IMR-90 (cell line): ENCODE measurements around the gene DUSP7. TPM values are rescaled to one million over a fixed set of nuclear protein-coding genes. Genes with fewer than 3 reads are reported as not detected.

Source experiments
- ATAC-seq: fragments of 200-7000 bp; cut with Tn5 transposase; 2 replicates; pipeline ENCODE4 v1.9.1; 2020; ENCODE audit warnings: low read depth, mild to moderate bottlenecking, moderate library complexity
- BruUV-seq: library from RNA; stranded (reverse); fragments of 400-500 nt; replicated peaks from 2 replicates; lab custom pipeline; 2021; lab: Mats Ljungman, UMichigan
- CTCF ChIA-PET: fragments of 300-600 bp; formaldehyde crosslinking; extraction: SDS; loops from one replicate; lab custom pipeline; 2021; ENCODE audit warnings: antibody characterized with exemption; lab: Yijun Ruan, JAX
- POLR2A ChIA-PET: fragments of 300-600 bp; sonication (Branson Sonifier 250); formaldehyde crosslinking; loops from one replicate; lab custom pipeline; 2022; ENCODE audit warnings: antibody characterized with exemption; ENCODE audit not compliant: unreplicated experiment; lab: Charles Lee
- DNase-seq: peaks from one replicate; pipeline ENCODE4 v3.0.0; 2013
- H2AFZ ChIP-seq: replicated peaks from 2 replicates; pipeline ENCODE3; 2013; ENCODE audit warnings: low read length, mild to moderate bottlenecking; ENCODE audit not compliant: poor library complexity
- H2AK5ac ChIP-seq: 2 replicates; pipeline ENCODE4 v1.6.1; 2013; ENCODE audit warnings: low read depth, low read length, inconsistent platforms
- H2AK9ac ChIP-seq: replicated peaks from 2 replicates; pipeline ENCODE3; 2013; ENCODE audit warnings: mild to moderate bottlenecking, low read depth, low read length, moderate library complexity; ENCODE audit not compliant: poor library complexity
- H2BK120ac ChIP-seq: 2 replicates; pipeline ENCODE4 v1.6.1; 2013; ENCODE audit warnings: low read depth, low read length, inconsistent platforms
- H2BK15ac ChIP-seq: 3 replicates; pipeline ENCODE4 v1.6.1; 2013; ENCODE audit warnings: low read depth, low read length, inconsistent platforms
- H2BK20ac ChIP-seq: 2 replicates; pipeline ENCODE4 v1.6.1; 2013; ENCODE audit warnings: low read depth, mild to moderate bottlenecking, inconsistent platforms, low read length, moderate library complexity
- H2BK5ac ChIP-seq: 2 replicates; pipeline ENCODE4 v1.6.1; 2013; ENCODE audit warnings: mild to moderate bottlenecking, low read depth, low read length, inconsistent platforms; ENCODE audit not compliant: poor library complexity, severe bottlenecking
- H3K14ac ChIP-seq: replicated peaks from 2 replicates; pipeline ENCODE4 v1.6.1; 2013; ENCODE audit warnings: low read depth, low read length, inconsistent platforms
- H3K18ac ChIP-seq: 2 replicates; pipeline ENCODE4 v1.6.1; 2013; ENCODE audit warnings: low read depth, low read length, control low read depth
- H3K23ac ChIP-seq: 2 replicates; pipeline ENCODE4 v1.6.1; 2013; ENCODE audit warnings: low read depth, low read length, inconsistent platforms
- H3K27ac ChIP-seq: 2 replicates; pipeline ENCODE4 v1.5.1; 2013; ENCODE audit warnings: mild to moderate bottlenecking, control low read depth, low read length; ENCODE audit not compliant: insufficient read depth
- H3K27me3 ChIP-seq: 2 replicates; pipeline ENCODE4 v1.6.1; 2013; ENCODE audit warnings: low read length; ENCODE audit not compliant: control insufficient read depth, insufficient read depth
- H3K36me3 ChIP-seq: 2 replicates; pipeline ENCODE4 v1.6.1; 2013; ENCODE audit warnings: low read length, mixed read lengths; ENCODE audit not compliant: control insufficient read depth, insufficient read depth
- H3K4ac ChIP-seq: 2 replicates; pipeline ENCODE4 v1.6.1; 2013; ENCODE audit warnings: low read depth, low read length, inconsistent platforms
- H3K4me1 ChIP-seq: 2 replicates; pipeline ENCODE4 v1.6.1; 2013; ENCODE audit warnings: low read length, mixed read lengths; ENCODE audit not compliant: control insufficient read depth, insufficient read depth
- H3K4me2 ChIP-seq: 2 replicates; pipeline ENCODE4 v1.6.1; 2013; ENCODE audit warnings: low read depth, mild to moderate bottlenecking, control low read depth, low read length, moderate library complexity
- H3K4me3 ChIP-seq: 2 replicates; pipeline ENCODE4 v1.5.1; 2013; ENCODE audit warnings: low read depth, mild to moderate bottlenecking, control low read depth, low read length, moderate library complexity; ENCODE audit not compliant: insufficient read depth
- H3K56ac ChIP-seq: 2 replicates; pipeline ENCODE4 v1.6.1; 2013; ENCODE audit warnings: low read length, inconsistent platforms; ENCODE audit not compliant: insufficient read depth; ENCODE audit errors: extremely low read depth
- H3K79me1 ChIP-seq, 2 experiments: 2 replicates each; pipeline ENCODE4 v1.6.1; 2013; ENCODE audit warnings: low read length in 2 of 2, inconsistent platforms in 1 of 2, low read depth in 1 of 2
- H3K9ac ChIP-seq: 2 replicates; pipeline ENCODE4 v1.6.1; 2013; ENCODE audit warnings: low read depth, low read length, control low read depth
- H3K9me1 ChIP-seq: 2 replicates; pipeline ENCODE4 v1.6.1; 2013; ENCODE audit warnings: low read length, inconsistent platforms; ENCODE audit not compliant: insufficient read depth
- H3K9me3 ChIP-seq: 2 replicates; pipeline ENCODE4 v1.6.1; 2013; ENCODE audit warnings: low read length; ENCODE audit not compliant: control insufficient read depth, insufficient read depth
- H4K20me1 ChIP-seq: 2 replicates; pipeline ENCODE4 v1.6.1; 2013; ENCODE audit warnings: low read length, inconsistent platforms; ENCODE audit not compliant: insufficient read depth
- H4K5ac ChIP-seq: 2 replicates; pipeline ENCODE4 v1.6.1; 2013; ENCODE audit warnings: mild to moderate bottlenecking, low read depth, low read length, control low read depth
- H4K8ac ChIP-seq, 2 experiments: 2 replicates each; pipeline ENCODE4 v1.6.1; 2013; ENCODE audit warnings: low read depth in 2 of 2, low read length in 2 of 2, control low read depth in 1 of 2, inconsistent platforms in 1 of 2
- H4K91ac ChIP-seq: 2 replicates; pipeline ENCODE4 v1.6.1; 2013; ENCODE audit warnings: low read depth, low read length, inconsistent platforms; ENCODE audit not compliant: insufficient read depth
- BHLHE40 ChIP-seq: fragments of 150-350 bp; IDR thresholded peaks from 2 replicates; pipeline ENCODE4 v1.6.1; 2016; ENCODE audit warnings: mild to moderate bottlenecking, low read depth, low read length
- CEBPB ChIP-seq: IDR thresholded peaks from 2 replicates; pipeline ENCODE4 v1.6.1; 2012; ENCODE audit warnings: low read depth, low read length, improper control_type of control experiment
- FOS ChIP-seq: fragments of 150-350 bp; IDR thresholded peaks from 2 replicates; pipeline ENCODE4 v1.6.1; 2016; ENCODE audit warnings: low read depth, low read length
- MAZ ChIP-seq: IDR thresholded peaks from 2 replicates; pipeline ENCODE4 v1.6.1; 2012; ENCODE audit warnings: low read depth, mild to moderate bottlenecking, low read length, improper control_type of control experiment, moderate library complexity, borderline replicate concordance
- MXI1 ChIP-seq: IDR thresholded peaks from 2 replicates; pipeline ENCODE4 v1.6.1; 2012; ENCODE audit warnings: low read depth, mild to moderate bottlenecking, low read length, moderate library complexity, borderline replicate concordance
- NFE2L2 ChIP-seq: fragments of 150-350 bp; IDR thresholded peaks from 2 replicates; pipeline ENCODE4 v1.6.1; 2016; ENCODE audit warnings: low read depth, mild to moderate bottlenecking, low read length
- POLR2A ChIP-seq: IDR thresholded peaks from 2 replicates; pipeline ENCODE4 v1.6.1; 2012; ENCODE audit warnings: mild to moderate bottlenecking, low read depth, low read length
- RCOR1 ChIP-seq: IDR thresholded peaks from 2 replicates; pipeline ENCODE4 v1.6.1; 2012; ENCODE audit warnings: mild to moderate bottlenecking, low read length, improper control_type of control experiment; ENCODE audit not compliant: insufficient replicate concordance
- WGBS, 2 experiments: methylation state at CpG; one replicate each; pipeline versions ENCODE4 v1.1.5 to v1.1.7; 2013; ENCODE audit warnings: missing lambda C conversion rate in 2 of 2; ENCODE audit not compliant: insufficient read length in 1 of 2; ENCODE audit errors: extremely low coverage in 2 of 2; 5-methylcytosine and 5-hydroxymethylcytosine counted together
- dilution Hi-C: fragments of 300-500 bp; cut with HindIII; formaldehyde crosslinking; loops from one replicate; pipeline ENCODE4 v1.14.3; 2018; ENCODE audit warnings: low sequenced_read_pairs; ENCODE audit not compliant: unreplicated experiment
- in situ Hi-C: fragments of 300-500 bp; cut with MboI; formaldehyde crosslinking; loops from 3 replicates; pipeline ENCODE4 v1.14.3; 2019; ENCODE audit warnings: low sequenced_read_pairs, inconsistent platforms, mixed read lengths
- intact Hi-C: fragments of 100-400 bp; cut with micrococcal nuclease; formaldehyde crosslinking; loops from 2 replicates; pipeline ENCODE4 v1.10.0; 2022
- polyA plus RNA-seq, 3 experiments: library from polyadenylated mRNA; depleted of rRNA; stranded (reverse); fragments of >200 nt; gene quantifications; 2 replicates each; pipeline ENCODE4 v1.2.3, GENCODE V29; 2012; ENCODE audit warnings: low replicate concordance in 1 of 3
- total RNA-seq: library from RNA; depleted of rRNA; stranded (reverse); fragments of >200 nt; gene quantifications from 2 replicates; pipeline ENCODE4 v1.2.3, GENCODE V29; 2012
- TF ChIP-seq, protein P1 (sequence below): fragments of 150-350 bp; IDR thresholded peaks from 2 replicates; pipeline ENCODE4 v1.6.1; 2017; ENCODE audit warnings: mild to moderate bottlenecking, antibody characterized with exemption, low read length, low read depth
- TF ChIP-seq, protein P2 (sequence below): fragments of 150-350 bp; IDR thresholded peaks from 2 replicates; pipeline ENCODE4 v1.6.1; 2016; ENCODE audit warnings: low read depth, mild to moderate bottlenecking, low read length, moderate library complexity, borderline replicate concordance
- TF ChIP-seq, protein P3 (sequence below): conservative IDR thresholded peaks from 2 replicates; pipeline ENCODE4 v1.5.1; 2012; ENCODE audit warnings: mild to moderate bottlenecking, low read depth, low read length, improper control_type of control experiment

The DUSP7 gene
- total and polyA plus RNA-seq, 2 of the 4 experiments (the other 2 are of a cell fraction), result 9.3 to 24.0 TPM

DNA sequence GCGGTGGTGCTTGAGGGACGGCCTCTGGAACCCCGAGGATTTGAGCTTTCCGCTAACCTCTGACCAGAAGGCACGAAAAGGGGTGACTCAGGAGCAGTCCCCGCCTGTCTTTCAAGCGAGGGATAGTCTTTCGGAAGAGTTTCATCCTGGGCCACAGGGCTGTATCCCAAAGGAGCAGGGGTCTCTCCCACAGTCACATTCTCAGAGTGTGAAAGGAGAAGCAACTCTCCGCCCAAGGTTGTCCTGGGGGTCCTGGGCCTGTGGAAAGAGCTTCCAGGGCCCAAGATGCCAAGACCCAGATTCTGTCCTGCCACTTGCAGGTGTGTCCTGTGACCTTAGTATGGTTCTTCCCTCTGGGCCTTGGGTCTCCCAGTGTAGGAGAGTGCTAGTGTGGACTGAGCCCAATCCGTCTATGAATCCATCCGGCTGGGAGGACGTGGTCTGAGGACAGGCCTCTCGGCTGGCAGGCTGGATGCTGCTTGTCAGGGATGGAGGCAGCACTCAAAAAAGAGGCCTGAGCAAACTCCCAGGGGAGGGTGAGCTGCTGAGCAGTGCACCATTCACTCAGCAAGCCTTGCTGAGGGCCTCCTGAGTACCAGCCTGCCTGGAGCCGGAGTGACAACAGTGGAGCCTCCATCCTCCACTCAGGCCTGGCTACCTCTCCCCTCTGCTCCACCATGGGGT lies 1.6 kb upstream of the DUSP7 start:
- H2AK5ac ChIP-seq, result peak overlapping the region; percentile 55
- dilution Hi-C loops, result no loop called here
- peak overlapping the region; percentile 43 for H4K5ac ChIP-seq
- peak overlapping the region; percentile 60; the same call in 1 of the 2 replicates for H4K91ac ChIP-seq
- H3K27ac ChIP-seq, result no peak overlapping the region
- BruUV-seq, result no TSS peak
- peak overlapping the region; percentile 42; the same call in 1 of the 2 replicates for H2BK120ac ChIP-seq
- no peak for ATAC-seq
- H3K18ac ChIP-seq, result no peak overlapping the region
- POLR2A ChIA-PET, result interaction anchor here (1.0 kb wide), 1 partner anchor 85 kb away, joined by 3 read pairs; no protein-coding TSS in a partner anchor
- peaks cover 8% of the 10 kb centered on the region; the same call in 1 of the 2 replicates for H3K9me1 ChIP-seq
- peaks cover 20% of the 10 kb centered on the region for H3K4me1 ChIP-seq
- H2BK5ac ChIP-seq, result no peak overlapping the region
- 45% methylated on average over 4 of the region's 14 CpGs; no CpG with 5 or more reads in 1 of the 2 experiments for WGBS, 2 experiments
- peak overlapping the region; percentile 31; the same call in 1 of the 2 replicates for H3K9ac ChIP-seq
- peak overlapping the region; percentile 91 for H3K4me2 ChIP-seq
- H2BK20ac ChIP-seq, result no peak overlapping the region
- 0 out of 2 replicates have a peak overlapping the region, but pooled peaks have one; percentile 88 for H3K14ac ChIP-seq
- peak overlapping the region; percentile 67 for H3K4ac ChIP-seq
- peak overlapping the region; percentile 64 to 95; a peak in 3 of 4 replicates for H4K8ac ChIP-seq
- intact Hi-C loops, result loop anchor here (1.0 to 5.0 kb wide), 3 partner anchors 33 to 84 kb away; no protein-coding TSS in a partner anchor
- TF ChIP-seq POLR2A (no peak), MAZ (no peak), RCOR1 (no peak), CEBPB (no peak), BHLHE40 (no peak), FOS (no peak), MXI1 (no peak), NFE2L2 (no peak)
- TF ChIP-seq, protein P1, sequence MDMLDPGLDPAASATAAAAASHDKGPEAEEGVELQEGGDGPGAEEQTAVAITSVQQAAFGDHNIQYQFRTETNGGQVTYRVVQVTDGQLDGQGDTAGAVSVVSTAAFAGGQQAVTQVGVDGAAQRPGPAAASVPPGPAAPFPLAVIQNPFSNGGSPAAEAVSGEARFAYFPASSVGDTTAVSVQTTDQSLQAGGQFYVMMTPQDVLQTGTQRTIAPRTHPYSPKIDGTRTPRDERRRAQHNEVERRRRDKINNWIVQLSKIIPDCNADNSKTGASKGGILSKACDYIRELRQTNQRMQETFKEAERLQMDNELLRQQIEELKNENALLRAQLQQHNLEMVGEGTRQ, result no peak
- TF ChIP-seq, protein P2, sequence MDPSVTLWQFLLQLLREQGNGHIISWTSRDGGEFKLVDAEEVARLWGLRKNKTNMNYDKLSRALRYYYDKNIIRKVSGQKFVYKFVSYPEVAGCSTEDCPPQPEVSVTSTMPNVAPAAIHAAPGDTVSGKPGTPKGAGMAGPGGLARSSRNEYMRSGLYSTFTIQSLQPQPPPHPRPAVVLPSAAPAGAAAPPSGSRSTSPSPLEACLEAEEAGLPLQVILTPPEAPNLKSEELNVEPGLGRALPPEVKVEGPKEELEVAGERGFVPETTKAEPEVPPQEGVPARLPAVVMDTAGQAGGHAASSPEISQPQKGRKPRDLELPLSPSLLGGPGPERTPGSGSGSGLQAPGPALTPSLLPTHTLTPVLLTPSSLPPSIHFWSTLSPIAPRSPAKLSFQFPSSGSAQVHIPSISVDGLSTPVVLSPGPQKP, result no peak
- TF ChIP-seq, protein P3, sequence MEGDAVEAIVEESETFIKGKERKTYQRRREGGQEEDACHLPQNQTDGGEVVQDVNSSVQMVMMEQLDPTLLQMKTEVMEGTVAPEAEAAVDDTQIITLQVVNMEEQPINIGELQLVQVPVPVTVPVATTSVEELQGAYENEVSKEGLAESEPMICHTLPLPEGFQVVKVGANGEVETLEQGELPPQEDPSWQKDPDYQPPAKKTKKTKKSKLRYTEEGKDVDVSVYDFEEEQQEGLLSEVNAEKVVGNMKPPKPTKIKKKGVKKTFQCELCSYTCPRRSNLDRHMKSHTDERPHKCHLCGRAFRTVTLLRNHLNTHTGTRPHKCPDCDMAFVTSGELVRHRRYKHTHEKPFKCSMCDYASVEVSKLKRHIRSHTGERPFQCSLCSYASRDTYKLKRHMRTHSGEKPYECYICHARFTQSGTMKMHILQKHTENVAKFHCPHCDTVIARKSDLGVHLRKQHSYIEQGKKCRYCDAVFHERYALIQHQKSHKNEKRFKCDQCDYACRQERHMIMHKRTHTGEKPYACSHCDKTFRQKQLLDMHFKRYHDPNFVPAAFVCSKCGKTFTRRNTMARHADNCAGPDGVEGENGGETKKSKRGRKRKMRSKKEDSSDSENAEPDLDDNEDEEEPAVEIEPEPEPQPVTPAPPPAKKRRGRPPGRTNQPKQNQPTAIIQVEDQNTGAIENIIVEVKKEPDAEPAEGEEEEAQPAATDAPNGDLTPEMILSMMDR, result no peak
- no peak overlapping the region for H3K56ac ChIP-seq
- CTCF ChIA-PET, result interaction anchor here (1.2 kb wide), 1 partner anchor 57 kb away, joined by 3 read pairs; no protein-coding TSS in a partner anchor
- H2AFZ ChIP-seq, result peak overlapping the region; percentile 98
- H4K20me1 ChIP-seq, result peaks cover 11% of the 10 kb centered on the region; the same call in 1 of the 2 replicates
- no peaks in the 10 kb centered on the region for H3K9me3 ChIP-seq
- no peak overlapping the region; the same call in 2 of the 3 replicates for H2BK15ac ChIP-seq
- H3K36me3 ChIP-seq, result peaks cover 6% of the 10 kb centered on the region
- H3K27me3 ChIP-seq, result no peaks in the 10 kb centered on the region
- H2AK9ac ChIP-seq, result peak overlapping the region; percentile 97
- no peak for DNase-seq
- no peak overlapping the region for H3K23ac ChIP-seq
- in situ Hi-C loops, result no loop called here
- peak overlapping the region; percentile 51 for H3K4me3 ChIP-seq
- H3K79me1 ChIP-seq, result peaks cover 6 to 30% of the 10 kb centered on the region in 2 experiments; a peak in 3 of 4 replicates
